ENCODE measurements around the gene PCP2.

DNA sequence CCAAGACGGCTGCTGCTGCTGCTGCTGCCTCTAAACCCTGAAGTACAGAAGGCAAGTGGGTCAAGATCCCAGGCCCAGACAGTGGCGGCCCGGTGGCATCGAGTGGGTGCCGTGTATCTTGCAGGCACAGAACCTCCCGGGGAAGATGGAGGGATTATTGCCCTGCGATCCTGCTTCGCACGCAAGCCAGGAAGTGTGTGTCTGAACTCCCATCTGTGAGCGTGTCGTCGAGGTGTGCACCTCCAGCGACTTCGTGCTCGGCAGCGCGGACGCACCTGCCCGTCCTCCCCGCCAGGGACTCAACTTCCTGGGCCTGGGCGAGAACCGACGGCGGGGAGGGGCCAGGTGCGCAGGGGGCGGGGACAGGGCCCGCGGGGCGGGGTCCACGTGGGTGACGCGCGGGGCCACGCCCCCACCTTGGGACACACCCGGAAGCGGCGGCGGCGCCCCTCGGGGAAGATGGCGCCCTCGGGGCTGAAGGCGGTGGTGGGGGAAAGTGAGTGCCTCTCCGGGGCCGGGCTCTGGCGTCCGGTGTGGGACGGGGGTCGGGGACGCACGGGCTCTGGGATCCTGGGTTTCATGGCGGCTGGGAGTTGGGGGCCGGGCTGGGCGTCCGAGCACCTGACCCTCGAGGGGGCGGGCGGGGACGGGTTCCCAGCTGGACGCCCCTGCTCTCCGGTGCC, 3.3 kb upstream of the PCP2 start, which contains the start of gene STXBP2:
- TF ChIP-seq, protein P1, sequence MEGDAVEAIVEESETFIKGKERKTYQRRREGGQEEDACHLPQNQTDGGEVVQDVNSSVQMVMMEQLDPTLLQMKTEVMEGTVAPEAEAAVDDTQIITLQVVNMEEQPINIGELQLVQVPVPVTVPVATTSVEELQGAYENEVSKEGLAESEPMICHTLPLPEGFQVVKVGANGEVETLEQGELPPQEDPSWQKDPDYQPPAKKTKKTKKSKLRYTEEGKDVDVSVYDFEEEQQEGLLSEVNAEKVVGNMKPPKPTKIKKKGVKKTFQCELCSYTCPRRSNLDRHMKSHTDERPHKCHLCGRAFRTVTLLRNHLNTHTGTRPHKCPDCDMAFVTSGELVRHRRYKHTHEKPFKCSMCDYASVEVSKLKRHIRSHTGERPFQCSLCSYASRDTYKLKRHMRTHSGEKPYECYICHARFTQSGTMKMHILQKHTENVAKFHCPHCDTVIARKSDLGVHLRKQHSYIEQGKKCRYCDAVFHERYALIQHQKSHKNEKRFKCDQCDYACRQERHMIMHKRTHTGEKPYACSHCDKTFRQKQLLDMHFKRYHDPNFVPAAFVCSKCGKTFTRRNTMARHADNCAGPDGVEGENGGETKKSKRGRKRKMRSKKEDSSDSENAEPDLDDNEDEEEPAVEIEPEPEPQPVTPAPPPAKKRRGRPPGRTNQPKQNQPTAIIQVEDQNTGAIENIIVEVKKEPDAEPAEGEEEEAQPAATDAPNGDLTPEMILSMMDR (IDR thresholded peaks at IDR 0.05) = peak in 1 of 2 donors; percentile 14
- TF ChIP-seq POLR2AphosphoS5 (IDR thresholded peaks at IDR 0.05) (no peak), POLR2A (IDR thresholded peaks at IDR 0.05) (peak in 1 of 2 donors; percentile 56)

All from suprapubic skin (tissue), 4 donors.